SK-N-SH (cell line): ENCODE results near the gene RFX2.

Source experiments
- MAX ChIP-seq: IDR thresholded peaks from 2 replicates; pipeline ENCODE4 v1.4.0; 2012; ENCODE audit warnings: low read depth
- MXI1 ChIP-seq: IDR thresholded peaks from 2 replicates; pipeline ENCODE4 v1.6.1; 2012; ENCODE audit warnings: mild to moderate bottlenecking, low read depth, low read length, improper control_type of control experiment
- RAD21 ChIP-seq: IDR thresholded peaks from 2 replicates; pipeline ENCODE4 v1.6.1; 2012; ENCODE audit warnings: mild to moderate bottlenecking, low read length
- TCF12 ChIP-seq: IDR thresholded peaks from 2 replicates; pipeline ENCODE4 v1.4.0; 2012

- no peak for TF ChIP-seq MXI1
- TF ChIP-seq MAX = no peak
- no peak for TF ChIP-seq RAD21
- no peak for TF ChIP-seq TCF12
These were observed 69.2 kb downstream of the RFX2 start for GRCh38 chr19:6041071-6041470.
